Activated CD4-positive, CD25-positive, alpha-beta regulatory T cell treated with anti-CD3 and anti-CD28 coated beads, Interleukin-2, amount 50 U/mL, for 72 hours (primary cell): ENCODE measurements around the gene LGALS12.
"Not testable (repeated sequence)": the region's sequence is repeated elsewhere in the genome, so short reads cannot be mapped to it uniquely, and the experiment has no call there.

Source experiments
- DNase-seq: peaks from one replicate; pipeline ENCODE4 v3.0.0; 2021

LGALS12 gene

DNA sequence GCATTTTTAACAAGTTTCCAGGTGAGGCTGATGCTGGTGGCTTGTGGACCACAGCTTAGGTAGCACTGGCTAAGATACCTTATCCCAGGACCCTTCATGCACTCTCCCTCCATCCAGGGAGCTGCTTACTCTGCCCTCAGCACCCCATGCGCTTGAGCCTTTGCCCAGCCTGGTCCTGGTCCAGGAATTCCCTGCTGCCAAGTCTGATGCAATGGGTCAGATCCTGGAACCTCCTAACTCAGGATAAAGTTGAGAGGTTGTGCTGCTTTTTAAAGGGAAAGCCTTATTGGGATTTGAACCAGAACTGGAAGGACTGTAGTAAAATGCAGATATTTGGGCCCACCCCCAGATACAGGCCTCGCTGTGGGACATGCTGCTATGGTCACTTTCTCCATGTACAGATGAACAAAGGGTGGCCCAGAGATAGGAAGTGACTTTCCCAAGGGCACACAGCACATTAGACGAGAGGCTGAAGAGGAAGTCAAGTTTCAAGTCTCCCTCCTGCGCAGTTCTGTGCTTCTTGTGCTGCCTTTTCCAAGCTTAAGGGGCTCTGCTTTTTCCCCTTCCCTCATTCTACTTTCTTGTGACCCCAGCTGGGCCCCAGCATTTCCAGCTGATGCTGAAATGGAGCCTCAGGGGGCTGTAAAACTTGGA, 824 bp upstream of the LGALS12 start:
- DNase-seq, result no peak

DNA sequence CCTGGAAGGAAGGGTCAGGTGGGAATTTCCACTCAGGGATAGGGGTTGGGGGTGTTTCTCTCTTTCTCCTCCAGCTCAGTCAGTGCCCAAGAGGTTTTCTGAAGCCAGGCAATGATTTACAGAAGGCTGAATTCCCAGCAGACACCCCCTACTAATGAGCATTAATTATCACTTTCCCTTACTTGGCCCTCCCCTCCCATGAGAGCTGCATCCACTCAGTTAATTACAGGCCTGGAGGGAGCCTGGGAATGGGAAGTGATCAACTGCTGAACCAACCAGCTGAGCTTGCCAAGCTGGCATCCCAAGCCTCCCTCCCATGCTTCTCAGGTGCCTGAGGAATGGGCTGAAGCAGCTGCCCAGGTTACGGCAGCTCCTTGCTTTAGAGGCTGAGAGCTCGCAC, 992 bp downstream of the LGALS12 start:
- no peak for DNase-seq

DNA sequence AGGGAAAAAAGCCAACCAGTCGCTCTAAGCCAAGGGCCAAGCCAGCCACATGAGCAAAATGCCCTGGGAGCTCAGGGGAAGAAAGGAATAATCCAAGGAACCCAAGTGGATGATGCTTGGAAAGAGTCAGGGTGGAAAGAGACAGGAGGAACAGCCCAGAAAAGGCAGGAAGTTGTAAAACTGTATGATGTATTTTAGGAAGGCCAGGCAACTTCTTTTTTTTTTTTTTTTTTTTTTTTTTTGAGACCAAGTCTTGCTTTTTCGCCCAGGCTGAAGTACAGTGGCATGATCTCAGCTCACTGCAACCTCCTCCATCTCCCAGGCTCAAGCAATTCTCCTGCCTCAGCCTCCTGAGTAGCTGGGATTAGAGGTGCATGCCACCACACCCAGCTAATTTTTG, 1.6 kb downstream of the LGALS12 start:
- no peak for DNase-seq

DNA sequence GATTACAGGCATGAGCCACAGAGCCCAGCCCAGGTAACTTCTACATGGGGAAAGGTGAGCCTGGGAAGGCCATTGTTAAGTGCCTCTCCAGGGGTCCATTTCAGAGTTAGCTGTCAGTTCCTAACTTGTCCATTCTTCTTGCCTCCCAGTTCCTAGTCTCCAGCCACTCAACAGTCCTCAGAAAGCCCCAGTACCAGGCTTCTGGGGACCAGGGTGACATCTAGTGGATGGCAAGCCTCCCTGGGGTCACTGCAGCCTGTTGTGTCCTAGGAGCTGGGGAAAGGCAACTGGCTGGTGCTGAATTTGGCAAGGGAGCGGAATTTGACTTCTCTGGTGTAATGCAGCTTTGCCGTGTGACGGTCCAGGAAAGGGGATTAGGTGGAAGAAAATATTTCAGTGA, 2.1 kb downstream of the LGALS12 start:
- no peak for DNase-seq

DNA sequence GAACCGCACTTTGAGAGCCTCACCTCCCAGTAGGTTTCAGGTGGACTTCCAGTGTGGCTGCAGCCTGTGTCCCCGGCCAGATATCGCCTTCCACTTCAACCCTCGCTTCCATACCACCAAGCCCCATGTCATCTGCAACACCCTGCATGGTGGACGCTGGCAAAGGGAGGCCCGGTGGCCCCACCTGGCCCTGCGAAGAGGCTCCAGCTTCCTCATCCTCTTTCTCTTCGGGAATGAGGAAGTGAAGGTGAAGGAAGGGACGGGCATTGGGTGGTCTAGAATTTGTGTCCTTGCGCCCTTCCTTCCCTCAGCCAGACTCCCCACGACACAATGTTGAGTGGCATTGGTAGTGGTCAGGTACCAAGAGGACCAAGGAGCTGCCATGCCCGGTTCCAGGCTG, 2.9 kb downstream of the LGALS12 start:
- DNase-seq, result no peak

DNA sequence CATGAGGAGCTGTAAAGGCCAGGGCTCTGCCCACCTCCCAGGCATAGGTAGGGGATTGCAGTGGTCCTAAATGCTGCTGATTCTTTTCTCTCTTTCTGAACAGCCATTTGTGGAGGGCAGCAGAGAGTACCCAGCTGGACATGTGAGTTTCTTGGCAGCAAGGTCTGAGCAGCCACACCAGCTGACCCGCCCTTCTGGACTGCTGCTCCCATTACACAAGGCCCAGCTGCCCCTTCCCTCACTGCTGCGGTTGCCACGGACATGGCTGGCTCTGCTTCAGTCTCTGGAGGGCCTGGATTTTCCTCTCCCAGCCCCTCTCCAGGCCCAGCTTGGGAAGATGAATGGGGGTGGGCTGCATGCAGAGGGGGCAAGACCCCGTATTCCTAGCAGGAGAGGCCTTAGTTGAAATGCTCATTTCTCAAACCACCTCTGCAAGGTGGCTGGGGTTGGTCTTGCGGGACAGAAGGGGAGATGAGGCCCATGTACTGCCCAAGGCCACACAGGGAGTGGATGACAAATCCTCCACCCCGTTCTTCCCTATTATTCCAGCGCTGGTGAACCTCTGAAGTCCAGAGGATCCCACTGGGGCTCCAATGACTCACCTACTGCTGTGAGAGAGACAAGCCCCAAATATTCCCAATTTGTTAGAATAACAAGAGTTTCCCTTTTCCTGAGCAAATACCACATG, 4.6 kb downstream of the LGALS12 start:
- no peak for DNase-seq

DNA sequence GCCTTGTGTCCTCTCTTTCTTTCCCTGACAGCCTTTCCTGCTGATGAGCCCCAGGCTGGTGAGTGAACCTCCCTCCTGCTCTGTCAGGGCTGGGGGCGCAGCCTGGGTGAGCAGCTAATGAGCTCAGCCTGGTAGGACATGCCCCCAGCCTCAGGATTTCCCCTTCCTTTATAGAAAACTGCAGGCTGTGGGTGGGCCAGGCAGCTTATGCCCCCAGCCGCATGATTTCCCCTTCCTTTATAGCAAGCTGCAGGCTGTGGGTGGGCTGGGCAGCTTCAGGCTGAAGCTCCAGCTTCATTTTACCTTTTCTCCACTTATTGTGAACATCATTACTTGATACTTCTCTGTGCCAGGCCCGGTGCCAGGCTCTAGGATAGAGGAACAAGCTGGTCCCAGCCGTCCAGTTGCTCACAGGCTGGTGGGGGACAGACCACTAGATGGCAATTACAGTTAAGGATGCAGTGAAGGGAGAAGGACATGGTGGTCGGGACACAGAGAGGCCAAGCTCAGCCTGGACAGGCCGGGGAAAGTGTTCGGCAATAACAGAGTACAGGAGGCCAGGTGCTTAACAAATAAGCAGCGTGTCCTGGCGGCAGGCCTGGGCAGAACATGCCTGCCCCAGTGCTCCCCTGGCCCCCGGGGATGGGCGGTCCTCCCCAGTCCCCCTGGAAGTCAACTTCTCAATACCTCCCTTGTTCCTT, 5.3 kb downstream of the LGALS12 start:
- DNase-seq, result no peak

DNA sequence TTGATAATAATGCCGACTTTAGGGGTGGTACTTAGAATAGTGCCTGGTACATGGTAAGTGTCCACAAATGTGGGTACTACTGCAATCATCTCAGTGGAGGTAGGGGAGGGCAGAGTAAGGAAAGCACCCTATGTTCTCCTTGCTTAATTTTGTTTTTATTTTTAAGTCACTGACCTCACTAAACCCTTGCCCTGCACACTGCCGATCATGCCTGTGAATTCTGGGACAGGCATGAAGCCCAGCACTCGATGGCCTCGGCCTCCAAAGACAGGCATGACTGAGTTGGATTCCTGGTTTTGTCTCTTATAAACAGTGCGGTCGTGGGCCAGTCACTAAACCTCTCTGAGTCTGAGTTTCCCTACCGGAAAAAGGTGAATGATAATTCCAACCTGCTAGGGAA, 6.9 kb downstream of the LGALS12 start:
- no peak for DNase-seq

DNA sequence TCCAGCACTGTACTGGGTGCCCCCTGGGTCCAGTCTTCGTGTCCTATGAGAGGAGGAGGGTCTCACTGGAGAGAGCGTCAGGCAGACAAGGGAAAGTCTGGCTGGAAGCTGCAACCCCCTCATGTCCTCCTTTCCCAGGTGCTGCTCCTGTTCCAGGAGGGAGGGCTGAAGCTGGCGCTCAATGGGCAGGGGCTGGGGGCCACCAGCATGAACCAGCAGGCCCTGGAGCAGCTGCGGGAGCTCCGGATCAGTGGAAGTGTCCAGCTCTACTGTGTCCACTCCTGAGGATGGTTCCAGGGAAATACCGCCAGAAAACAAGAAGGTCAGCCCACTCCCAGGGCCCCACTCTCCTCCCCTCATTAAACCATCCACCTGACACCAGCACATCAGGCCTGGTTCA, 10.2 kb downstream of the LGALS12 start:
- no peak for DNase-seq

DNA sequence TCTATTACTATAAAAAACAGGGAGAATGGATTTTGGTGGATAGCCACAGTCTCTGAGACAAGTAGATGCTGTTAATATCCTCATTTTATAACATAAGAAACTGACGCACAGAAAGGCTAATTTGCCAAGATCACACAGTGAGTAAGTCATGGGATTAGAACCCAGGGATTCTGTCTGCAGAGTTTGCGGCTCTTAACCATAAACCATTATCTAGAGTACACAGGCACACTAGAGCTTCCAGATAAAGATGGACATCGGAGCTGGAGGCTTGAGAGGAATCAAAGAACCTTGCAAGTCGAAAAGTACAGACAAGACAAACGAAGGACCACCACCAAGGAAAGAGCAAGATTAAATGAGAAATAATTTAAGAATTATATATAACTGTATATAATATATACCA, 11.3 kb downstream of the LGALS12 start:
- DNase-seq, result no peak

DNA sequence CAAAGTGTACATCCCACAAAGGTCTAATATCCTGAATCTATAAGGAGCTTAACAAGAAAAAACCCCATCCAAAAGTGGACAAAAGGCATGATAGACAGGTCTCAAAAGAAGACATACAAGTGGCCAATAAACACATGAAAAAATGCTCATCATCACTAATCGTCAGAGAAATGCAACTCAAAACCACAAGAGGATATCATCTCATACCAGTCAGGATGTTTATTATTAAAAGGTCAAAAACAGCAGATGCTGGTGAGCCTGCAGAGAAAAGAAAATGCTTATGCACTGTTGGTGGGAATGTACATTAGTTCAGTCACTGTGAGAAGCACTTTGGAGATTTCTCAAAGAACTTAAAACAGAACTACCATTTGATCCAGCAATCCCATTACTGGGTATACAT, 12.7 kb downstream of the LGALS12 start:
- no peak for DNase-seq

DNA sequence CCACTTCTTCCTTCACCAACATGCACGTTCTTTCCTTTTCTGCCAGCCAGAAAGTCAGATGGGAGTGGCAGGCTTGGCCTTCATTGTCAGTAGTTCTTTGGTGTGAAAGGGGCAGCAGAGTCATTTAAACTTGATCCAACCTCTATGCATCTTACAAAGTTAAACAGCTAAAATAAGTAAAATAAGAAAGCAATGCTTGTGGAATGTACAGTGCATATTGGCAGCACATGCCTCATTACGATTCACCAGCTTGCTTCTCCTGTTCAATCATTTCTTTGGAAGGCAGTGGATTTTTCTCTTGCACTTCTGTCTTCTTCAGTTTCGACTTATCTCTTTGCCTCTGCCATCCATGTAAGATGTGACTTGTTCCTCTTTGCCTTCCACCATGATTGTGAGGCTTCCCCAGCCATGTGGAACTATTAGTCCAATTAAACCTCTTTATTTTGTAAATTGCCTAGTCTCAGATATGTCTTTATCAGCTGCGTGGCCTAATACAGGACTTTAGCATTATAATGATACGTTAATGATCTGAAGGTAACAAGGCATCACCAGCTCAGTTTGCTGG, 14.8 kb downstream of the LGALS12 start:
- DNase-seq, result no peak

DNA sequence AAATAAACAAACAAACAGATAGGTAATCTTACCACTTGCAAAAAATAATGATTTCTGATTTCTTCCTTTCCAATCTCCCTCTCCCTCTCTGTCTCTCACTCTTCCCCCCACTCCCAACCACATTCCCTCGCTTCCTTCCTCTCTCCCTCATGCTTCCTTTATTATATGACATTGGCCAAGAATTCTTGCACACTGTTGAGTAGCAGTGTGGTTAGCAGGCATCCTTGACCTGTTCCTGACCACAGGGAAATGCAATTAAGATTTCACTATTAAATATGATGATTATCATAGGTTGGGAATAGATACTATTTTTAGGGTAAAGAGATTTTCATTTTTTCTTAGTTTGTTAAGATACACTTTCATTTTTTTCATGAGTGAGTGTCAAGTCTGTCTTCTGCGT, 16.0 kb downstream of the LGALS12 start:
- no peak for DNase-seq

DNA sequence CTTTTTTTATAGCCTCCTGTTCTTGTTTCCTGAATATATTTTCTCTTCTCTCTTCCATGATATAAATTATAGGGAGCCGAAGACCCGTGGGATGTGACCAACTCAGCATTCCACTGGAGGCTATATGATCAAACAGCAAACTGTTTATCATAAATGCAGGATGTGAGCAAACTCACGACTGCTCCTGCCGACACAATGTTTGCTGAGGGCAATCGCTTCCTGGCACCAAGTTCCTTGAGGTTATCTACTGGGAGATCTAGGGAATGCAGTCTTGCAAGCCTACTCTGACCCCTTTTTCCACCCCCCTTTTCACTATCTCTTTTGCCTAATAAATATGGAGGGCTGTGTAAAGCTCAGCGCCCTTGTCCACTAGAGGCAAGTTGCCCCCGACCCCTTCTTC, 17.3 kb downstream of the LGALS12 start:
- no peak for DNase-seq

DNA sequence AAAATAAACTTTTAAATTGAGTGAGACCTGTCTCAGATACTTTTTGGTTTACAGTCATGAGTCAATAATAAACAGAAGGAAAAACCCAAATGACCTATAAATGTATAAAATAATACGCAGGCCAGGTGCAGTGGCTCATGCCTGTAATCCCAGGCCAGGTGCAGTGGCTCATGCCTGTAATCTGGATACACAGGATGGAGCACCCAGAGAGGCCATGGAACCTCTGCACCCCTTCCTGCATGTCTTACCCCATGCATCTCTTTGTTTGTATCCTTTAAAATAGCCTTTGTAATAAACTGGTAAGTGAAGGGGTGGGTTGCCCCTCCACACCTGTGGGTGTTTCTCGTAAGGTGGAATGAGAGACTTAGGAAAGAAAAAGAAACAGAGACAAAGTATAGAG, 21.8 kb downstream of the LGALS12 start:
- no peak for DNase-seq

DNA sequence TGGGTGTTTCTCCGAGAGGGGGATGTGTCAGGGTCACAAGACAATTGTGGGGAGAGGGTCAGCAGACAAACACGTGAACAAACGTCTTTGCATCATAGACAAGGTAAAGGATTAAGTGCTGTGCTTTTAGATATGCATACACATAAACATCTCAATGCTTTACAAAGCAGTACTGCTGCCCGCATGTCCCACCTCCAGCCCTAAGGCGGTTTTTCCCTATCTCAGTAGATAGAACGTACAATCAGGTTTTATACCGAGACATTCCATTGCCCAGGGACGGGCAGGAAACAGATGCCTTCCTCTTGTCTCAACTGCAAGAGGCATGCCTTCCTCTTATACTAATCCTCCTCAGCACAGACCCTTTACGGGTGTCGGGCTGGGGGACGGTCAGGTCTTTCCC, 22.3 kb downstream of the LGALS12 start:
- DNase-seq, result not testable (repeated sequence)

DNA sequence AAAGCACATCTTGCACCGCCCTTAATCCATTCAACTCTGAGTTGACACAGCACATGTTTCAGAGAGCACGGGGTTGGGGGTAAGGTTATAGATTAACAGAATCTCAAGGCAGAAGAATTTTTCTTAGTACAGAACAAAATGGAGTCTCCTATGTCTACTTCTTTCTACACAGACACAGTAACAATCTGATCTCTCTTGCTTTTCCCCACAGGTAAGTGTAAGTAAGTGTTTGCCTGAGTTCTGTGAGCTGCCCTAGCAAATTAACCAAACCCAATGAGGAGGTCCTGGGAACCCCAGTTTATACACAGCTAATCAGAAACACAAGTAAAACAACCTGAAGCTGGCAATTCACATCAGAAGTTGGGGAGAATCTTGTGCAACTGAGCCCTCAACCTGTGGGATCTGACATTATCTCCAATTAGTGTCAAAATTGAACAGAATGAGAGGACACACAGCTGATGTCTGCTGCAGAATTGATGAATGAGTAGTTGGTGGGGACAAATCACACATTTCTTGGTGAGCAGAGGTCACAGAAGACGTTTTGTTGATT, 22.9 kb downstream of the LGALS12 start:
- not testable (repeated sequence) for DNase-seq

DNA sequence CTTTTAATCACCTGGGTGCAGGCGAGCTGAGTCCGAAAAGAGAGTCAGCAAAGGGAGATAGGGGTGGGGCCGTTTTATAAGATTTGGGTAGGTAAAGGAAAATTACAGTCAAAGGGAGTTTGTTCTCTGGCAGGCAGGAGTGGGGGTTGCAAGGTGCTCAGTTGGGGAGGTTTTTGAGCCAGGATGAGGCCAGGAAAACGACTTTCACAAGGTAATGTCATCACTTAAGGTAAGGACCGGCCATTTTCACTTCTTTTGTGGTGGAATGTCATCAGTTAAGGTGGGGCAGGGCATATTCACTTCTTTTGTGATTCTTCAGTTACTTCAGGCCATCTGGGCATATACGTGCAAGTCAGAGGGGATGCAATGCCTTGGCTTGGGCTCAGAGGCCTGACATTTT, 23.5 kb downstream of the LGALS12 start:
- not testable (repeated sequence) for DNase-seq

DNA sequence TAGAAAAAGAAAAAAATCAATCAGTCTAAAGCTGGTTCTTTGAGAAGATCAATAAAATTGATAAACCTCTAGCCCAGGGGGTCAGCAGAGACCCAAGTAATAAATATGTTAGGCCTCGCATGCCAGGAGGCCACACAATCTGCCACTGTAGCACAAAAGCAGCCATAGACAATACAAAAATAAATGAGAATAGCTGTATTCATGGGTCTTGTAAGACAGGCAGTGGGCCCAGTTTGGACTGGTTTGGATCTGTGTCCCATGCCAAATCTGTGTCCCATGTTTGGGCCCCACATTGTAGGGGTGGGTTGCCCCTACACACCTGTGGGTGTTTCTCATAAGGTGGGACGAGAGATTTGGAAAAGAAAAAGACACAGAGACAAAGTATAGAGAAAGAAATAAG, 24.1 kb downstream of the LGALS12 start:
- no peak for DNase-seq

DNA sequence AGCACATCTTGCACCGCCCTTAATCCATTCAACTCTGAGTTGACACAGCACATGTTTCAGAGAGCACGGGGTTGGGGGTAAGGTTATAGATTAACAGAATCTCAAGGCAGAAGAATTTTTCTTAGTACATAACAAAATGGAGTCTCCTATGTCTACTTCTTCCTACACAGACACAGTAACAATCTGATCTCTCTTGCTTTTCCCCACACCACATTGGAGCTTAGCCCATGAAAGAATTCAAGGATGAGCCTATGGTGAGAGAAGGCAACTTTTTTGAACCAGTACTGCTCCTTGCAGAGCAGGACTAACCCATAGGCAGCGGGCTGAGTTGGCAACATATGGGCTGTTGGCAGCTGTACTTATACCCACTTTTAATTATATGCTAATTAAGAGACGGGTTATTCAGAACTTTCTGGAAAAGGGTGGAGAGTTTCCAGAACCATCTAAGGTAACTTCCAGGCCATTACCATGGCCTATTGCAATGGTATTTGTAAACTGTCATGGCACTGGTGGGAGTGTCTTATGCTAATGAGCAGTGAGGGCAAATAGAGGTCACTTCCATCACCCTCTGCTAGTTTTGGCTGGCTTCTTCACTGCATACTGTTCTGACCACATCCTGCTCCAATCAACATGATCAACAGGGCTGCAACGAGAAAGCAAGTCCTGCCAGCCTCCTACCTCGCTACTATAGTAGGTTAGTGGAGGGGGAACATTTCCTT, 25.3 kb downstream of the LGALS12 start:
- peak; percentile 33 for DNase-seq

DNA sequence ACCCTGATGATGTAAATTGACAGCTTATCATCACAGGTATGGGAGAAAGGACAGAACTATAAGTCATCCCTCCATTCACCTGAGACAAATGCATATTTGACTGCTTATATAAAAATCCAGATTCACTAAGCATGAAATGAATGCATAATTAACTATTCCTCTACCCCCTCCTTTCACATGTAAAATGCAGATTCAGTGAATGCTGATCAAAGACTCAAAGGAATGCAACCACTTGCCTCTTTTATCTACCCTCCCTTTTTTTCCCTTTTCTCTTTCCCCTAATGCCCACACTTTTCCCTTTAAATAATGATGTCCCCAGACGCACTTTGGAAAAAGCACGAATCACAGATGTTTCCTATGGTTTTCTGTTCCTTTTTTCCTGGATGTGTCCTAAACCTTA, 26.2 kb downstream of the LGALS12 start:
- DNase-seq, result no peak

DNA sequence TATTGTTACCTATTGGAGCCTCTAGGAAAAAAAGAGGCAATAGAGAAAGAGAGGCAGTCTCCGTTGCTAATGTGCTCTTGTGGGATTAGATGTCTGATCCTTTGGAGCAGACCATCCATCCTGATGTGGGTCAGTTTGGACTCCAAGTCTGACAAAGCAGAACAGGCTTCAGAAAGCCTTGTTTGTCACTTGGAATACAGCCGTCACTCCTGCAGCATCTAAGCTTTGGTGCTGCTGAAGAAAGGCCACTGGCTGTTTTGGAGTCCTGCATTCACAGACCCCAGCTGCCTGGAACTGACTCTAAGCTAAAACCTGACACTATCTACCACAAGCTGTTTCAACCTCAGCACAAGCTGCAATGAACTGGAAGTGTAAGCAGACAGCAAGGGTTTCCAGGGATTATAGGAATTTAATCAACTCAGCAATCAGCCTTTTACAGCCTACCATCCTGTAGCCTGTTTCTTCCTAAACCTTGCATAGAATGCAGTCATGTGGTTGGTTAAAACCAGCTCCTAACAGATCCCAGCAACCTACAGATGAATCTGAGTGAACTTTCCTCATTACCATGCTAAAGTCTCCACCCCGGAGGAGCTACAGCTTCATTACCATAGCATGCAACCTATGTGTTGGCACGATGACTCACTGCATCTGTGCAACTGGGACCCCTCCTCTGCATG, 27.1 kb downstream of the LGALS12 start:
- no peak for DNase-seq
